DOHH2 (cell line): ENCODE measurements around the gene NR1I3.

Source experiments
- CTCF ChIP-seq: fragments of 200-600 bp; sonication (generic); IDR thresholded peaks from one replicate; pipeline ENCODE4 v1.5.1; 2014; ENCODE audit warnings: antibody characterized with exemption, mild to moderate bottlenecking, low read depth, low read length; ENCODE audit not compliant: poor library complexity, severe bottlenecking
- EZH2phosphoT487 ChIP-seq: fragments of 200-600 bp; sonication (generic); IDR thresholded peaks from 2 replicates; pipeline ENCODE4 v1.6.1; 2017; ENCODE audit warnings: borderline replicate concordance, mild to moderate bottlenecking, antibody characterized with exemption, low read length, moderate library complexity, mixed read lengths

GRCh38 chr1:161206411-161207140 lies 31.4 kb downstream of the NR1I3 start:
- TF ChIP-seq CTCF (no peak), EZH2phosphoT487 (no peak)
